Stimulated activated CD8-positive, alpha-beta memory T cell treated with anti-CD3 and anti-CD28 coated beads, Interleukin-15, amount 100 ng/mL, for 24 hours (primary cell): ENCODE measurements around the gene KCNH8.
"Not testable (repeated sequence)": the region's sequence is repeated elsewhere in the genome, so short reads cannot be mapped to it uniquely, and the experiment has no call there.

Experiments
- DNase-seq: peaks from one replicate; pipeline ENCODE4 v3.0.0-alpha.2; 2020; ENCODE audit warnings: low read depth

Gene KCNH8

GRCh38 chr3:19173945-19174344 lies 25.6 kb downstream of the KCNH8 start:
- DNase-seq = no peak

- DNase-seq = no peak
These were observed 35.3 kb downstream of the KCNH8 start for GRCh38 chr3:19183584-19183983.

- DNase-seq = no peak
These were observed 41.8 kb downstream of the KCNH8 start for GRCh38 chr3:19190126-19190525.

GRCh38 chr3:19190602-19191001 lies 42.3 kb downstream of the KCNH8 start:
- DNase-seq = no peak

GRCh38 chr3:19199131-19199530 lies 50.8 kb downstream of the KCNH8 start:
- no peak for DNase-seq

GRCh38 chr3:19202303-19202702 lies 54.0 kb downstream of the KCNH8 start:
- no peak for DNase-seq

GRCh38 chr3:19202754-19203153 lies 54.4 kb downstream of the KCNH8 start:
- DNase-seq = no peak

- no peak for DNase-seq
These were observed 58.2 kb downstream of the KCNH8 start for GRCh38 chr3:19206540-19206939.

GRCh38 chr3:19213603-19214220 lies 65.4 kb downstream of the KCNH8 start:
- no peak for DNase-seq

GRCh38 chr3:19215427-19215826 lies 67.1 kb downstream of the KCNH8 start:
- DNase-seq = no peak

GRCh38 chr3:19216669-19217337 lies 68.5 kb downstream of the KCNH8 start:
- DNase-seq = no peak

- DNase-seq = no peak
These were observed 72.0 kb downstream of the KCNH8 start for GRCh38 chr3:19220311-19220710.

GRCh38 chr3:19221081-19221480 lies 72.8 kb downstream of the KCNH8 start:
- DNase-seq = no peak

GRCh38 chr3:19226479-19226878 lies 78.2 kb downstream of the KCNH8 start:
- no peak for DNase-seq

GRCh38 chr3:19228167-19228566 lies 79.9 kb downstream of the KCNH8 start:
- no peak for DNase-seq

- DNase-seq = no peak
These were observed 80.8 kb downstream of the KCNH8 start for GRCh38 chr3:19229086-19229485.

GRCh38 chr3:19229881-19230280 lies 81.6 kb downstream of the KCNH8 start:
- DNase-seq = not testable (repeated sequence)

GRCh38 chr3:19231792-19232461 lies 83.6 kb downstream of the KCNH8 start:
- DNase-seq = no peak

GRCh38 chr3:19232566-19232965 lies 84.3 kb downstream of the KCNH8 start:
- DNase-seq = no peak

- DNase-seq = not testable (repeated sequence)
These were observed 85.8 kb downstream of the KCNH8 start for GRCh38 chr3:19233882-19234784.

- no peak for DNase-seq
These were observed 99.8 kb downstream of the KCNH8 start for GRCh38 chr3:19248143-19248542.

- no peak for DNase-seq
These were observed 100.5 kb downstream of the KCNH8 start for GRCh38 chr3:19248767-19249166.
